GM12891 (cell line): ENCODE results near the gene PHLDB3.

Source experiments
- DNase-seq: peaks from one replicate; pipeline ENCODE4 v3.0.0; 2011; ENCODE audit warnings: low spot score; ENCODE audit not compliant: insufficient read length
- FAIRE-seq: peaks from 2 replicates; lab custom pipeline; 2011; peaks lifted over from hg19 to GRCh38; lab: Jason Lieb, UNC
- PAX5 ChIP-seq: IDR thresholded peaks from 2 replicates; pipeline ENCODE4 v1.6.1; 2011; ENCODE audit warnings: low read length, moderate library complexity, mild to moderate bottlenecking; ENCODE audit not compliant: insufficient read depth, severe bottlenecking
- POLR2A ChIP-seq: IDR thresholded peaks from 2 replicates; pipeline ENCODE4 v1.6.1; 2011; ENCODE audit warnings: low read depth, low read length, control low read depth
- POLR2AphosphoS5 ChIP-seq: IDR thresholded peaks from 2 replicates; pipeline ENCODE4 v1.6.1; 2011; ENCODE audit warnings: low read depth, low read length, control low read depth
- POU2F2 ChIP-seq: IDR thresholded peaks from 2 replicates; pipeline ENCODE4 v1.6.1; 2011; ENCODE audit warnings: low read depth, mild to moderate bottlenecking, control low read depth, low read length, moderate library complexity
- SPI1 ChIP-seq: IDR thresholded peaks from 2 replicates; pipeline ENCODE4 v1.6.1; 2011; ENCODE audit warnings: low read depth, low read length, control low read depth
- TAF1 ChIP-seq: IDR thresholded peaks from 2 replicates; pipeline ENCODE4 v1.6.1; 2011; ENCODE audit warnings: low read depth, low read length, control low read depth

The PHLDB3 gene

GRCh38 chr19:43499042-43499441 is 5.5 kb downstream of the PHLDB3 start:
- FAIRE-seq (no peak), DNase-seq (no peak)
- TF ChIP-seq SPI1 = no peak
- TF ChIP-seq TAF1 = no peak
- no peak for TF ChIP-seq POLR2AphosphoS5
- no peak for TF ChIP-seq POU2F2
- no peak for TF ChIP-seq PAX5
- TF ChIP-seq POLR2A = no peak

- FAIRE-seq = no peak
- no peak for TF ChIP-seq TAF1
- TF ChIP-seq POLR2A = no peak
- TF ChIP-seq SPI1 = no peak
- TF ChIP-seq POU2F2 = no peak
- TF ChIP-seq PAX5 = no peak
- no peak for TF ChIP-seq POLR2AphosphoS5
- no peak for DNase-seq
Observed at GRCh38 chr19:43498233-43498842, 6.2 kb downstream of the PHLDB3 start.

GRCh38 chr19:43496960-43497359 is 7.6 kb downstream of the PHLDB3 start:
- DNase-seq (no peak), FAIRE-seq (no peak)
- no peak for TF ChIP-seq SPI1
- TF ChIP-seq POLR2A = no peak
- TF ChIP-seq TAF1 = no peak
- no peak for TF ChIP-seq POU2F2
- TF ChIP-seq PAX5 = no peak

DNA sequence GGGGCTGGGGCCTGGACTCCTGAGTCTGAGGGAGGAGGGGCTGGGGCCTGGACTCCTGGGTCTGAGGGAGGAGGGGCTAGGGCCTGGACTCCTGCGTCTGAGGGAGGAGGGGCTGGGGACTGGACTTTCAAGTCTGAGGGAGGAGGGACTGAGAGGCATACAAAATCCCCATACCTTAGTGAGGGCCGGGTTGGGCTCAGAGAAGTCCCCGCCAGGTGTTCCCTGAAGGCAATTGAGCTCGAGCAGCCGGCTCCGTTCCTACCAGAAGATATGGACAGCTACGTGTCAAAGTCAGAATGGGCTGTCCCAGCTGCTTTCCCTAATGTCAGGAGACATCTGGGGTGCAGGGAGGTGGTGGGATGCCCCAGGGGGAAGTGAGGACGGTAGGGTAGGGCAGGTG is 9.5 kb downstream of the PHLDB3 start:
- FAIRE-seq = no peak
- TF ChIP-seq POU2F2 (no peak), TAF1 (no peak), PAX5 (no peak), SPI1 (no peak), POLR2AphosphoS5 (no peak), POLR2A (no peak)
- DNase-seq = no peak

DNA sequence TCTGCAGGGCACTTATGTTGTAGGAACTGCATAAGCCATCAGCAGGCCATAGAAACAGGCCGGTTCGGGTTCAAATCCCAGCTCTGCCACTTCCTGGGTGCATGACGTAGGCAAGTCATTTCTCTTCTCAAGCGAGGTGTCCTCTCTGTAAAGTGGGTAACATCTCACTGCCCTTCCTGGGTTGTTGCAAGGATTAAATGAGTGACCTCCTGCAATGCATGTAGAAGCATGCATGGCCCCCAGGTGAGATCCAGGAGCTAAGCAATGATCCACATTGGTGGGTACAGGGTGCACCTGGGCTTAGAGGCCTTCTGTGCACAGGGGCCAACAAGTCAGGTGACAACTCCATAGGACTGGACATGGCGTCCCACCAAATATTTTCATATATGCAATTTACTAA is 13.8 kb downstream of the PHLDB3 start:
- TF ChIP-seq POLR2A = no peak
- no peak for TF ChIP-seq SPI1
- TF ChIP-seq POLR2AphosphoS5 = no peak
- TF ChIP-seq TAF1 = no peak
- TF ChIP-seq PAX5 = no peak
- TF ChIP-seq POU2F2 = no peak
- DNase-seq (no peak), FAIRE-seq (no peak)

DNA sequence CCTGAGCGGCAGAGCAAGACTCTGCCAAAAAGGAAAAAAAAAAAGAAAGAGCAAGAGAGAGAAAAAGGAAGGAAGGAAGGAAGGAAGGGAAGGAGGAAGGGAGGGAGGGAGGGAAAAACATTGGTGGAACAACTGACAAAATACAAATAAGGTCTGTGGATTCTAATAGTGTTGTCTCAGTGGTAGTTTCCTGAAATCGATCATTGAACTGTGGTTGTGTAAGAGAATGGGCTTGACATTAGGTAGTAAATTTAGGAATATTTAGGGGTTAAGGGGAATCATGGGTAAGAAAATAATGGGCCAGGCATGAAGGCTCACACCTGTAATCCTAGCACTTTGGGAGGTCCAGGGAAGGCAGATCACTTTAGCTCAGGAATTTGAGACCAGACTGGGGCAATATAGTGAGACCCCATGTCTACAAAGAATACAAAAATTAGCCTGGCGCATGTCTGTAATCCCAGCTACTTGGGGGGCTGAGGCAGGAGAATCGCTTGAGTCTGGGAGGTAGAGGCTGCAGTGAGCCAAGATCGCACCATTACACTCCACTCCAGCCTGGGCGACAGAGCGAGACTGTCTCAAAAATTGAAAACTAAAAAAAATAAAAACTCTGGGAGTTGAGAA is 14.5 kb downstream of the PHLDB3 start:
- FAIRE-seq = peak; percentile 13
- TF ChIP-seq POLR2AphosphoS5 = no peak
- no peak for TF ChIP-seq POU2F2
- no peak for TF ChIP-seq POLR2A
- no peak for TF ChIP-seq PAX5

GRCh38 chr19:43489310-43489709 is 15.2 kb downstream of the PHLDB3 start:
- DNase-seq (no peak), FAIRE-seq (peak; percentile 56)
- TF ChIP-seq TAF1 = no peak
- peak; percentile 35; the same call in 1 of the 2 replicates for TF ChIP-seq SPI1
- peak; percentile 60 for TF ChIP-seq POU2F2

More for the DNA sequence above, 14.5 kb downstream of the PHLDB3 start:
- DNase-seq = no peak

DNA sequence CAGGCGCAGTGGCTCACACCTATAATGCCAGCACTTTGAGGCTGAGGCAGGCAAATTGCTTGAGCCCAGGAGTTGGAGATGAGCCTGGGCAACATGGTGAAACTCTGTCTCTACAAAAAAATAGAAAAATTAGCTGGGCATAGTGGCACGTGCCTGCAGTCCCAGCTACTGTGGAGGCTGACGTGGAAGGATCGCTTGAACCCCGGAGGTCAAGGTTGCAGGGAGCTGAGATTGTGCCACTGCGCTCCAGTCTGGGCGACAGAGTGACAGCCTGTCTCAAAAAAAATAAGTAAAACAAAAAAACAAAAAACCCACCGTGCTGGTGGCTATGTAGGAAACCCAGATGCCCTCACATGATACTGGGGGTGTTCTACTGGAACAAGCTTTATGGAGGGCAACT is 16.4 kb downstream of the PHLDB3 start:
- TF ChIP-seq POLR2A = no peak
- TF ChIP-seq PAX5 = no peak
- no peak for TF ChIP-seq TAF1
- TF ChIP-seq POU2F2 = no peak
- TF ChIP-seq SPI1 = no peak
- no peak for TF ChIP-seq POLR2AphosphoS5
- FAIRE-seq (no peak), DNase-seq (no peak)

DNA sequence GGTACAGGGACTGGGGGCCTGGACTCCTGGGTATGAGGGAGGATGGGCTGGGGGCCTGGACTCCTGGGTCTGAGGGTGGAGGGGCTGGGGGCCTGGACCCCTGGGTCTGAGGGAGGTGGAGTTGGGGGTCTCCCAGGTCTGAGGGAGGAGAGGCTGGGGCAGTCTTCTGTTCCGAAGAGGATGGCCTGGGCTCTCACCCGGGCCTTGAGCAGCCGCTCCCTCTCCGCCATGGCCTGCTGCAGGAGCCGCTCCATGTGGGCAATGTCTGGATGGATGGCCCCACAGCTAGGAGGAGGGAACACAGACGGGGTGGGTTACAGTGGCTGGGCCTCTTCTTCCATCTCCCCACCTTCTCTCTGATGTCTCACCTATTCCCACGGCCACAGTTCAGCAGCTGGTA is 18.1 kb downstream of the PHLDB3 start:
- no peak for FAIRE-seq
- no peak for TF ChIP-seq POU2F2
- no peak for TF ChIP-seq POLR2A
- no peak for TF ChIP-seq PAX5
- no peak for TF ChIP-seq POLR2AphosphoS5
- no peak for TF ChIP-seq TAF1
- TF ChIP-seq SPI1 = no peak
- DNase-seq = no peak

DNA sequence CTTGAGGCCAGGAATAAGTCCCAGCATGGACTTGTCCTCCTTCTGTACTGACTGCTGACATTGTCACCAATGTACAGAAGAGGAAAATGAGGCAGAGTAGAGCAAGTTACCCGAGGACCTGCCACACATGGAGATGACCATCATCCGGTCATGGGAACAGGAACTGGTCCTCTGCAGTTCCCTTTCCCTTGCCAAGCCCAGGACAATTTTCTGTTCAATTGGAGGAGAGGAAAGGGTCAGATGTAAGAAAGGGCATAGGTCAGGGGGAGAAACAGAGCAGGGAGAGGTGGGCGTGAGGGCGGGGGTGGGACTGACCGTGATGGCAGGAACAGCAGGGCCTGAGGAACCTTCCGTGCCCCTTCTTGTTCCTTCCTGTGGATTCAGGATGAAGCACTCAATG is 18.6 kb downstream of the PHLDB3 start:
- DNase-seq (no peak), FAIRE-seq (no peak)
- no peak for TF ChIP-seq POLR2AphosphoS5
- no peak for TF ChIP-seq TAF1
- TF ChIP-seq POU2F2 = no peak
- TF ChIP-seq POLR2A = no peak
- TF ChIP-seq SPI1 = no peak
- no peak for TF ChIP-seq PAX5
